GM19099 (cell line): ENCODE data around the gene NLGN1.

Experiments
- POLR2A ChIP-seq: IDR thresholded peaks from 3 replicates; pipeline ENCODE4 v1.6.1; 2011; ENCODE audit warnings: low read depth; ENCODE audit not compliant: insufficient read length; ENCODE audit errors: extremely low read depth

NLGN1 gene

GRCh38 chr3:174232658-174233429 lies 835.3 kb downstream of the NLGN1 start:
- no peak for TF ChIP-seq POLR2A

- no peak for TF ChIP-seq POLR2A
Observed at GRCh38 chr3:174233511-174233910, 836.0 kb downstream of the NLGN1 start.

GRCh38 chr3:174242311-174243041 lies 844.9 kb downstream of the NLGN1 start:
- TF ChIP-seq POLR2A: no peak

GRCh38 chr3:174243171-174243570 lies 845.6 kb downstream of the NLGN1 start:
- no peak for TF ChIP-seq POLR2A

GRCh38 chr3:174247687-174248152 lies 850.2 kb downstream of the NLGN1 start:
- TF ChIP-seq POLR2A: no peak

- TF ChIP-seq POLR2A: no peak
Observed at GRCh38 chr3:174251681-174252080, 854.1 kb downstream of the NLGN1 start.

- TF ChIP-seq POLR2A: no peak
Observed at GRCh38 chr3:174253196-174253823, 855.8 kb downstream of the NLGN1 start.

- TF ChIP-seq POLR2A: no peak
Observed at GRCh38 chr3:174253940-174254339, 856.4 kb downstream of the NLGN1 start.

- no peak for TF ChIP-seq POLR2A
Observed at GRCh38 chr3:174255454-174255853, 857.9 kb downstream of the NLGN1 start.

GRCh38 chr3:174266476-174266875 lies 868.9 kb downstream of the NLGN1 start:
- no peak for TF ChIP-seq POLR2A

GRCh38 chr3:174268061-174268460 lies 870.5 kb downstream of the NLGN1 start:
- no peak for TF ChIP-seq POLR2A

GRCh38 chr3:174268586-174268985 lies 871.0 kb downstream of the NLGN1 start:
- no peak for TF ChIP-seq POLR2A

GRCh38 chr3:174270841-174271240 lies 873.3 kb downstream of the NLGN1 start:
- no peak for TF ChIP-seq POLR2A

- no peak for TF ChIP-seq POLR2A
Observed at GRCh38 chr3:174275336-174275735, 877.8 kb downstream of the NLGN1 start.

GRCh38 chr3:174276826-174277225 lies 879.3 kb downstream of the NLGN1 start:
- TF ChIP-seq POLR2A: no peak

GRCh38 chr3:174278094-174278493 lies 880.5 kb downstream of the NLGN1 start:
- TF ChIP-seq POLR2A: no peak
